Esophagus muscularis mucosa (tissue), 3 donors: ENCODE results near the gene APOC3.

Source experiments
- CTCF ChIP-seq, 3 experiments: fragments of 200-600 bp in 2 of 3; fragments of 450-650 bp in 1 of 3; sonication (generic) in 2 of 3; IDR thresholded peaks; one replicate each; pipeline ENCODE4 v1.5.1; 2017 to 2019; ENCODE audit warnings: antibody characterized with exemption in 3 of 3, mild to moderate bottlenecking in 2 of 3, moderate library complexity in 1 of 3
- EP300 ChIP-seq: sonication (generic); formaldehyde crosslinking; IDR thresholded peaks from one replicate; pipeline ENCODE4 v1.6.1; 2017; ENCODE audit warnings: antibody characterized with exemption

GRCh38 chr11:116827461-116827860 lies 2.2 kb upstream of the APOC3 start:
- TF ChIP-seq CTCF (IDR thresholded peaks at IDR 0.05) (no peak), EP300 (no peak)
